GM18858 (cell line): ENCODE measurements around the gene NBDY.
A peak's percentile ranks its signal among the peaks of the same experiment; 100 is the strongest.
"Not testable (repeated sequence)": the region's sequence is repeated elsewhere in the genome, so short reads cannot be mapped to it uniquely, and the experiment has no call there.

Source experiments
- ATAC-seq: cut with Tn5 transposase; IDR thresholded peaks from one replicate; pipeline ENCODE4 v1.9.1; 2021; ENCODE audit not compliant: unreplicated experiment

NBDY gene

DNA sequence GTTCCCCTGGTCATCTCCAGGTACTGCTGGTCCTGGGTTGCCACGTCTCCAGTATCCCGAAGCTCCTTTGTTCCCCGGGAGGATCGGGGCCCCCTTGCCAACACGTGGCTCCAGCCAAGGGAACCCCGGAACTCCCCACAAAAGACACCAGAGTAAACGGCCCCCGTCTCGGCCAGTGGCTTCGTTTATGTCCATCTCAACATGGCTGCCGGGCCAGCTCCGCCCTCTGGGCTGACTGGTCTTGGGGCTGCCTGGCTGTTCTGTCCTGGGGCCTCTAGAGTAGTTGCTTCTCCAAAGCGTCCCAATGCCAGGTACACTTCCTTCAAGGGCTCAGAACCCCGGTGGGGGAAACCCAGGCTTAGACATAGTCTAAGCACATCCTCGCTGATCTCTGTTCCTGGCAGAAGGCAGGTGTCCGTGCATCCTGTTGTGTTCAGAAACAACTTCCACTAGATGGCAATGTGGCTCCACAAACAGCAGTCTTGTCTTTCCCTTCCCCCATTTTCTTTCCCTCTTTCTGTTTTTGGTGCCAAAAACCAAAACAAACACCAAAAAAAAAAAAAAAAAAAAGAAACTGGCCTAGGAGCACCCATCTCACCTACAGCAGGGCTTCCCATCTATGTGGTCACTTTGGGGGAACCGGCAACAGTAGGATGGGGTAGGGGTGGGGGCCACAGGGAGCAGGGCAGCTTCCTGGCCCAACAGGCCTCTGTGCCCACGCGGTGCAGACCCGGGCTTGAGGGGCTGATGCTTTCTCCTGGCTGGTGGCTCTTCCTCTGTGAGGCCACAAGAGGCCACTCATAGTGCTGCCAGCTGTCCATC, 35.3 kb downstream of the NBDY start:
- peak; percentile 35 for ATAC-seq

DNA sequence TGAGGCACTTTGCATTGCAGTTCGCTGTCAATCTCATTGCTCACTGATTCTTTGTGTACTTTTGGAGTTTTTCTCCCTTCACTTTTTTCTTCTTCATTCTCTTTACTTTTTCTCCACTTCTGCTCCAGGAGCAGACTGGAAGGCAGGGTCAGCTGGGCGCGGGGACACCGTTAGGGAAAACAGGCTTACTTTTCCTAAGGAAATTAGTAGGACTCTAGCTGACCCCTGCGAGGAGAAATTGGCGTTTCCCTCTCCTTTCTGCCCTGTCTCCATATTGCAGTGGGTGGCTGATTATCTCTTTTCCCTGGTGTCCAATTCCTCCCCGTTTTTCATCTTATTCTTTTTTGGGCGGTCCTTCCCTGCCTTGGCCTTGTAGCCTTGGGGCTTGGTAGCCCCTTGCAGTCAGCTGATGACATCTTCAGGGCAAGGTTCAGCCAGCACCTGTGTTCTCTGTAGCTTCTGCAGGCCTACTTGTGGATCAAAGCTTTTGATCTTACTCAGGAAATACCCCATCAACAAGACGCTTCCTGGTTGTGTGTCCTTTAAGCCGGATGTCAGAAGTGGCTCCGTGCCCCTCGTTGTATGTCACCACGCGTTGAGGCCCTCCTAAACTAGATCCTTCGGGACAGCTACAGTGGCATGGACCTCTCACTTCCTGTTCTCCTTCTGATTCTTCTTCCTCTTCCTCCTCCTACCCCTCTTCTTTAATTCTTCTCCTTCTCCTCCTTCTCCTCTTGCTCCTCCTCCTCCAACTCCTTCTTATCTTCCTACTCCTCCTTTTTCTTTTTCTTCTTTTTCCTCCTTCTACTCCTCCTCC, 36.1 kb downstream of the NBDY start:
- ATAC-seq = no peak

DNA sequence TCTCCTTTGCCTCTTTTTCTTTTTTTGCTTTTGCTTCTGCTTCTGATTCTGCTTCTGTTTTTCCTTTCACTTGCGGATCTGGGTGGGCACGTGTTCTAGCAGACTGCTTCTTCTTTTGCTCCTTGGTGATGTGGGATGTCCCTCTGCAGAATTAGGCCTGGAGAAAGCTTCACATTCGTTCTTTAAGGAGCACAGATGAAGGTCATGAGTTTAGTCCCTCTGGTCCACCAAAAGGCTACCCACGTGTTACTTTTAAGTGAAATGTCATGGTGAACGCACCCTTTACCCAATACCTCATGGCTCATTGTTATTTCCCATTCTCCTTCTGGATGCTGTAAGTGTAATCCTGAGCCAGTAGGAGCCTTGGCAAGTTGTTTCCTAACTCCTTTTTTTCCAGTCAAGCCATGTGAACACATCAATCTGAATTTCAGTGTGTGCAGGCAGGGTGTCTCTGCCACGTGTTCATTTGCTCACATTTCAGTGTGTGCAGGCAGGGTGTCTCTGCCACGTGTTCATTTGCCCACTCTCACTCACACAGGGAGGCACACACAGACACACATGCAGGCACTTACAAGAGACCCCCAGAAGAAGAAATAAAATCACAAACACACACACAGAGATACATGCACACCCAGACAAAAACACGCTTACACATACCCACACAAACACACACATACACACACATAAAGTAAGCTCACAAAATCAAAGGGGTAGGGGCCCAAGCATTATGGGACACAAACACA, 36.9 kb downstream of the NBDY start:
- ATAC-seq = no peak

DNA sequence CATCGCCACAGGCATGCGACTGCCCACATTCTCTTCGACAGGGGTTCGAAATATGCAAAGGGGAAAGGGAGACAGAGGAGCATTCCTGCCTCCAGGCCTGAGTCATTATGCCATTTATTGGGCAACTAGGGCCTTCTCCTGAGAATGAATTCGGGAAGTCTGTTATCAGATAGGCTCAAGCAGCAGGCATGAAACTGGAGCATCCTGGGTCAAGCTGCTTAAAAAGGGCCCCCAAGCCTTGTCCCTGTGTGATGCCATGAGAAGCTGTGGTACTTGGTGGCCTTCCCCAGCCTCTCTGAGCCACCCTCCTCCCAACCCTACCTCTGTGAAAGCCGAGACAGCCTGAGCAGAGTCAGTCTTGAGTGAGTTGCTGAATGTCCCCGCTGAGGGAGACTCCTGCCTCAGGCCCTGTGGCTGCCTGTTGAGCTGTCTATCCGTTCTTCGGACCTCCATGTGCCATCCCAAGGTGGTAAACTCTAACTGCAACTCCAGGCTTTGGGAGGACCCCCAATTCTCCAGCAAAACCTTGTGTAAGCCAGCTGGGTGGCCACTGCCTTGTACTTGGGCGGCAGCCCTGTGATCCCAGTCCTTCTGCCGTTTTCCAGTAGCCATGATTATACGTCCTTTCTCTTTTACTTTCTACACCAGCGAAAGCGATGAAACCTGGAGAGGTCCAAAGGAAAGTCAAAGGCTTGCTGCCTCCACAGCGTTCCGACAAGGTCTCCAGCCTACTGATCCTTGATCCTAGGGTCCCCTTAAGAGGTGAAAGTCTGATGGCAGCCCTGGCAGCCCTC, 37.7 kb downstream of the NBDY start:
- no peak for ATAC-seq

DNA sequence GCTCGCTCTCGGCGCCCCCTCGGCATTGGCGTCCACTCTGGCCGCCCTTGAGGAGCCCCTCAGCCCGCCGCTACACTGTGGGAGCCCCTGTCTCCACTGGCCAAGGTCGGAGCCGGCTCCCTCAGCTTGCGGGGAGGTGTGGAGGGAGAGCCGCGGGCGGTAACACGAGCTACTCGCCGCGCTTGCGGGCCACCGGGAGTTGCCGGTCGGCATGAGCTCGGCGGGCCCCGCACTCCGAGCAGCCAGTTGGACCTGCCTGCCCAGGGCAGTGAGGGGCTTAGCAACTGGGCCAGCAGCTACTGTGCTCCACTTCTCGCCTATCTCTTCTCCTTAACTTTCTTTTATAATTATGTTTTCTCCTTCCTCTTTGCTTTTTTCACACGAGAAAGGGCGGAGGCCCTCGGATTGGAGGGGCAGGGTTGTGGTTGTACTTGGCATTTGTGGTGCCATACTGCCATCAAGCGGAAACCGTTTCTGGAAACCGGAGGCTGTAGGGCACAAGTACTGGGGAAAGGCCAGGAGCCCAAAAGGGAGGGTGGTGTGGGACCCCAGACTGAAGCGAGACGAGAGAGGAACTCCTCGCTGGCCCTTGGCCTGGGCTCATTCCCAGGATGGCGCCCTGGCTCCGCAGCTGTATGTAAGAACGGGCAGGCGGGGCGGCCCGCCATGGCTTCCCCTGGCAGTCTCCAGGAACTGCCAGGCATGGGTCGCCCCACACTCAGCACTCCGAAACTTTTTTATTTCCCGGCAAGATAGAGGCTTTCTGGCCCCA, 38.5 kb downstream of the NBDY start:
- peak; percentile 23 for ATAC-seq

DNA sequence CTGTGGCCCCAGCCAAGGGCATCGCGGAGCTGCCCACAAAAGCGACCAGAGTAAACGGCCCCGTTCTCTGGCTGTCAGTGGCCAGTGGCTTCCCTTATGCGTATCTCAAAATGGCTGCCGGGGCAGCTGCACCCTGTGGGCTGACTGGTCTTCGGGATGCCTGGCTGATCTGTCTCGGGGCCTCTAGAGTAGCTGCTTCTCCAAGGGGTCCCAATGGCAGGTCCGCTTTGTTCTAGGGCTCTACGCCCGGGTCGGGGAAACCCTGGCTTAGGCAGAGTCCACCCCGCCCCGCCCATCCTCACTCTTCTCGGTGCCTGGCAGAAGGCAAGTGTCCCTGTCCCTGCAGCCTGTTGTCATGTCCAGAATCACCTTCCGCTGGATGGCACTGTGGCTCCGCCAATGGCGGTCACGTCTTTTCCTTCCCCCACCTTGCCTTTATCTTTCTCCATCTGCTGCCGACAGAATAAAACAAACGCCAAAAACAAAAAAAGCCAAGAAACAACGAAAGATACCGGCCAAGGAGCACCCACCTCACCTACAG, 39.1 kb downstream of the NBDY start:
- ATAC-seq = peak; percentile 19

DNA sequence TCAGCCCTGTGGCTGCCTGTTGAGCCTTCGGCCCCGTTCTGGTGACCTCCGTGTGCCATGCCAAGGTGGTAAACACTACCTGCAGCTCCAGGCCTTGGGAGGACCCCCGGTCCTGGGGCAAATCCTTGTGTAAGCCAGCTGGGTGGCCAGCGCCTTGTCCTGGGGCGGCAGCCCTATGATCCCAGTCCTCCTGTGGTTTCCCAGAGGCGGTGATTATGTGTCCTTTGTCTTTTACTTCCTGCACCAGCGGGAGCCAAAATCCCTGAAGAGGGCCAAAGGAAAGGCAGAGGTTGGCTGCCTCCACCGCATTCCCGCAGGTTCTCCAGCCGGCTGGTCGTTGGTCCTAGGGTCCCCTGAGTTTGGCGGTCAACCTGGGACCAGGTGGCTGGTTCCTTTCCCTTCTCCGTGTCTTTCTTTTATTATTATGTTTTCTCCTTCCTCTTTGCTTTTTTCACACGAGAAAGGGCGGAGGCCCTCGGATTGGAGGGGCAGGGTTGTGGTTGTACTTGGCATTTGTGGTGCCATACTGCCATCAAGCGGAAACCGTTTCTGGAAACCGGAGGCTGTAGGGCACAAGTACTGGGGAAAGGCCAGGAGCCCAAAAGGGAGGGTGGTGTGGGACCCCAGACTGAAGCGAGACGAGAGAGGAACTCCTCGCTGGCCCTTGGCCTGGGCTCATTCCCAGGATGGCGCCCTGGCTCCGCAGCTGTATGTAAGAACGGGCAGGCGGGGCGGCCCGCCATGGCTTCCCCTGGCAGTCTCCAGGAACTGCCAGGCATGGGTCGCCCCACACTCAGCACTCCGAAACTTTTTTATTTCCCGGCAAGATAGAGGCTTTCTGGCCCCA, 43.9 kb downstream of the NBDY start:
- ATAC-seq = peak; percentile 26

DNA sequence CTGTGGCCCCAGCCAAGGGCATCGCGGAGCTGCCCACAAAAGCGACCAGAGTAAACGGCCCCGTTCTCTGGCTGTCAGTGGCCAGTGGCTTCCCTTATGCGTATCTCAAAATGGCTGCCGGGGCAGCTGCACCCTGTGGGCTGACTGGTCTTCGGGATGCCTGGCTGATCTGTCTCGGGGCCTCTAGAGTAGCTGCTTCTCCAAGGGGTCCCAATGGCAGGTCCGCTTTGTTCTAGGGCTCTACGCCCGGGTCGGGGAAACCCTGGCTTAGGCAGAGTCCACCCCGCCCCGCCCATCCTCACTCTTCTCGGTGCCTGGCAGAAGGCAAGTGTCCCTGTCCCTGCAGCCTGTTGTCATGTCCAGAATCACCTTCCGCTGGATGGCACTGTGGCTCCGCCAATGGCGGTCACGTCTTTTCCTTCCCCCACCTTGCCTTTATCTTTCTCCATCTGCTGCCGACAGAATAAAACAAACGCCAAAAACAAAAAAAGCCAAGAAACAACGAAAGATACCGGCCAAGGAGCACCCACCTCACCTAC, 44.5 kb downstream of the NBDY start:
- ATAC-seq = peak; percentile 25

DNA sequence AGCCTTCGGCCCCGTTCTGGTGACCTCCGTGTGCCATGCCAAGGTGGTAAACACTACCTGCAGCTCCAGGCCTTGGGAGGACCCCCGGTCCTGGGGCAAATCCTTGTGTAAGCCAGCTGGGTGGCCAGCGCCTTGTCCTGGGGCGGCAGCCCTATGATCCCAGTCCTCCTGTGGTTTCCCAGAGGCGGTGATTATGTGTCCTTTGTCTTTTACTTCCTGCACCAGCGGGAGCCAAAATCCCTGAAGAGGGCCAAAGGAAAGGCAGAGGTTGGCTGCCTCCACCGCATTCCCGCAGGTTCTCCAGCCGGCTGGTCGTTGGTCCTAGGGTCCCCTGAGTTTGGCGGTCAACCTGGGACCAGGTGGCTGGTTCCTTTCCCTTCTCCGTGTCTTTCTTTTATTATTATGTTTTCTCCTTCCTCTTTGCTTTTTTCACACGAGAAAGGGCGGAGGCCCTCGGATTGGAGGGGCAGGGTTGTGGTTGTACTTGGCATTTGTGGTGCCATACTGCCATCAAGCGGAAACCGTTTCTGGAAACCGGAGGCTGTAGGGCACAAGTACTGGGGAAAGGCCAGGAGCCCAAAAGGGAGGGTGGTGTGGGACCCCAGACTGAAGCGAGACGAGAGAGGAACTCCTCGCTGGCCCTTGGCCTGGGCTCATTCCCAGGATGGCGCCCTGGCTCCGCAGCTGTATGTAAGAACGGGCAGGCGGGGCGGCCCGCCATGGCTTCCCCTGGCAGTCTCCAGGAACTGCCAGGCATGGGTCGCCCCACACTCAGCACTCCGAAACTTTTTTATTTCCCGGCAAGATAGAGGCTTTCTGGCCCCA, 49.3 kb downstream of the NBDY start:
- ATAC-seq = peak; percentile 30

DNA sequence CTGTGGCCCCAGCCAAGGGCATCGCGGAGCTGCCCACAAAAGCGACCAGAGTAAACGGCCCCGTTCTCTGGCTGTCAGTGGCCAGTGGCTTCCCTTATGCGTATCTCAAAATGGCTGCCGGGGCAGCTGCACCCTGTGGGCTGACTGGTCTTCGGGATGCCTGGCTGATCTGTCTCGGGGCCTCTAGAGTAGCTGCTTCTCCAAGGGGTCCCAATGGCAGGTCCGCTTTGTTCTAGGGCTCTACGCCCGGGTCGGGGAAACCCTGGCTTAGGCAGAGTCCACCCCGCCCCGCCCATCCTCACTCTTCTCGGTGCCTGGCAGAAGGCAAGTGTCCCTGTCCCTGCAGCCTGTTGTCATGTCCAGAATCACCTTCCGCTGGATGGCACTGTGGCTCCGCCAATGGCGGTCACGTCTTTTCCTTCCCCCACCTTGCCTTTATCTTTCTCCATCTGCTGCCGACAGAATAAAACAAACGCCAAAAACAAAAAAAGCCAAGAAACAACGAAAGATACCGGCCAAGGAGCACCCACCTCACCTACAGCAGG, 50.0 kb downstream of the NBDY start:
- peak; percentile 40 for ATAC-seq

DNA sequence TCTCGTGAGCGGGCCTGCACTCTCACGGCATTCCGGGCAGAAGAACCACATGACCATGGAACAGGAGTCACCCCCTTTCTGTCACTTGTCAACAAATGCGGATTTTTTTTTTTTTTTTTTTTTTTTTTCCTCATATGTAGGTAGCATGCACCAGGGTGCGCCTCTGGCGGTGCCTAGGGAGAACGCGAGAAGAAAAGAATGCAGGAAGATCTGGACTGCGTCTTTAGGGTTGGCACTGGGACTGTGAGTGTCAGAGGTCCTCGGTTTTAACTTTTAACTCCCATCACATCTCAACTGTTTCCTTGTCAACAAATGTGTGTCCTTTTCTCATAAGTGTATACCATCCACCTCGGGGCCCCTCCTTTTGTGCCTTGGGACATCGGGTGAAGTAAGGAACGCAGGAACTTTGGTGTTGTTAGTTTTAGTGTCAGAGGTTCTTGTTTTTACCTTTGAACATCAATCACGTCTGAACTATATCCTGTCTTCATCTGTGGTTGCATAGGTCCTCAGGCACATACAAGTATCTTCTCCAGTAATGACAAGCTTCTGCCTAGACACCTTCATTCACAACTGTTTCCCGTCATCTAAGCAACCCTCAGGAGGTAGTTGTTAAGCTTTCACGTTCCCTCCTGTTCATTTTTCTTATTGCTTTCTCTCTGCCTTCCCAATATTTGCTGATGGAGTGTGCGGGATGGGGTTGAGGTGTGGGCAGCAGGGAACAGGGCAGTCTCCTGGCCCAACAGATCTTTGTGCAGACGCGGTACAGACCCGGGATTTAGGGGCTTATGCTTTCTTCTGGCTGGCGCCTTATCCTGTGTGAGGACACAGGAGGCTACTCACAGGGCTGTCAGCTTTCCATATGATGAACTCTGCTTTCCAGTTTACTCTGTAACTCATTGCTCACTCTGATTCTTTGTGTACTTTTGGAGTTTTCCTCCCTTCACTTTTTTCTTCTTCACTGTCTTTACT, 51.9 kb downstream of the NBDY start:
- not testable (repeated sequence) for ATAC-seq

DNA sequence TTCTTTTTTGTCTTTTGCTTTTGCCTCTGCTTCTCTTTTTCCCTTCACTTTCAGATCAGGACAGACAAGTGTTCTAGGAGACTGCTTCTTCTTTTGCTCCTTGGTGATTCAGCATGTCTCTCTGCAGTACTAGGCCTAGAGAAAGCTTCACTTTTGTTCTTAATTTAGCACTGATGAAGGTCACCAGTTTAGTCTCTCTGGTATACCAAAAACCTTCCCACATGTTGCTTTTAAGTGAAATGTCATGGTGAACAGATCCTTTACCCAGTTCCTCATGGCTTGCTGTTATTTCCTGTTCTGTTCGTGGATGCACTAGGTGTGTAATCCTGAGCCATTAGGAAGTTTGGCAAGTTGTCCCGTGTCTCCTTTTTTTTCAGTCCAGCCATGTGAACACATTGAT, 53.3 kb downstream of the NBDY start:
- ATAC-seq = no peak

DNA sequence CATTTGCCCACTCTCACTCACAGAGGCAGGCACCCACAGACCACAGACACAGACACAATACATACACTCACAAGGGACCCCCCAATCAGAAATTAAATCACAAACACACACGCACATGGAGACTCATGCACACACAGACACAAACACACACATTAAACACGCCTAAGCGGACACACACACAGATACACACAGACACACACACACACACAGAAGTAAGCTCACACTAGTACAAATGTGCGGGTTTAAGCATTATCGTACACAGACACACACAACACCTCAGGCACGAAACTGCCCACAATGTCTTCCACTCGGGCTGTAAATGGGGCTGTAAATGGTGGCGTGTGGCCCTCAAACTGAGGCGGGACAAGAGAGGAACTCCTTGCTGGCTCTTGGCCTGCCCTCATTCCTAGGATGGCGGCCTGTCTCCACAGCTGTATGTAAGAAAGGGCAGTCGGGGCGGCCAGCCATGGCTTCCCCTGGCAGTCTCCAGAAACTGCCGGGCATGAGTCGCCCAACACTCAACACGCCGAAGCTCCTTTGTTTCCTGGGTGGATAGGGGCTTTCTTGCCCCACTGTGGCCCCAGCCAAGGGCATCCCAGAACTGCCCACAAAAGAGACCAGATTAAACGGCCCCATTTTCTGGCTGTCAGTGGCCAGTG, 53.9 kb downstream of the NBDY start:
- no peak for ATAC-seq

DNA sequence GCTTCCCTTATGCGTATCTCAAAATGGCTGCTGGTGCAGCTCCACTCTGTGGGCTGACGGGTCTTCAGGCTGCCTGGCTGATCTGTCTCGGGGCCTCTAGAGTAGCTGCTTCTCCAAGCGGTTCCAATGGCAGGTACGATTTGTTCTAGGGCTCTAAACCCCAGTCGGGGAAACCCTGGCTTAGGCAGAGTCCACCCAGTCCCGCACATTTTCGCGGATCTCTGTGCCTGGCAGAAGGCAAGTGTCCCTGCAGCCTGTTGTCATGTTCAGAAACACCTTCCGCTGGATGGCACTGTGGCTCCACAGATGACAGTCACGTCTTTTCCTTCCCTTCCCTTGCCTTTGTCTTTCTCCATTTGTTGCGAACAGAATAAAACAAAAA, 54.4 kb downstream of the NBDY start:
- ATAC-seq = no peak

DNA sequence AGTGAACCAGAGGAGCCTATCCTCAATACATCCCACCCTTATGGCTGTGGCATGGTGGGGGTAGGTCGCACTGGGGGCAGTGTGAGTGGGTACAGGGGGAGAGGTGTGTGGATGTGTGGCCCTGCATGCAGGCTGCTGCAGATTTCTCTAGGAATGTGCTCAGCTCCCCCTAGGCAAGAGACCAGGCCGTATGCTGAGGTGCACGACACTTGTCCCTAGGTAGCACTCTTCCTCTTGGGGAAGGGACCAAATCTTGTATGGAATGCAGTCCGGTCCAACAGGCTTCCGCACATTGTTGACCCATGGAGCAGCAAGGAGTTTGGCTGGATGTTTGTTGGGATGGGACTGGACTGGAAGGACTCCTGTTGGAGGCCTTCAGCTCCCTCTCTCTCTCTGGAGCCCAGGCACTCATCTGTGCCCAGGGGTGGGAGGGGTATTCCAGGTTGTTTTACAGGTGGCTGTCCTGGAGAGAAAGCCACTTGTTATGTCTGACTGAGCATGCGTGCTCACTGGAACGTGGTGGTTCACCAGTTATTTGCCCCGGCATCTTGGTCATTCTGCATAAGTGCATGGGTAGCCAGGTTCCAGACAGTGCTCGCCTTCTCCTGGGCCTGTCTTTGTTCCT, 55.1 kb downstream of the NBDY start:
- ATAC-seq = no peak
